GM20000 (cell line): ENCODE data around the gene PCYT1B.
A peak's percentile ranks its signal among the peaks of the same experiment; 100 is the strongest.

Experiments
- DNase-seq: peaks from one replicate; pipeline ENCODE4 v3.0.0; 2012; ENCODE audit warnings: low spot score
- TF ChIP-seq, protein P1 (sequence below): IDR thresholded peaks from 2 replicates; pipeline ENCODE4 v1.5.1; 2012; ENCODE audit warnings: mild to moderate bottlenecking, control low read depth; ENCODE audit errors: extremely low read depth, missing control alignments

PCYT1B gene

DNA sequence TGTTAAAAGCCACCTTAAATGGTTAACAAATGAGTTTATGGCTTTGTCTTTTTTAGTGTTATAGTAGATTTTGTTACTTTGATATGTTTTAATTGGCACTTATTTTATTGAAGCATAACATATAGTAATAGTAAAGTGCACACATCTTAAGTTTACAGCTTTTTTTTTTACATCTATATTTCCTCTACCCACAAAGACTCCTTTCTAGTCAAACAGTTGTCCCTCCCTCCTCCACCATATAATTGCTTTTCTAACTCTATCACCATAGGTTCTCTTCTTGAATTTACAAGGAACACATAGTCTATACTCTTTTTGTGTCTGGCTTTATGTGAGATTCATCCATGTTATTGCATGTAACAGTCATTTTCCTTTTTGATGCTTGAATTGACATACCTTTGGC is 110.6 kb downstream of the PCYT1B start:
- DNase-seq, result no peak
- TF ChIP-seq, protein P1, sequence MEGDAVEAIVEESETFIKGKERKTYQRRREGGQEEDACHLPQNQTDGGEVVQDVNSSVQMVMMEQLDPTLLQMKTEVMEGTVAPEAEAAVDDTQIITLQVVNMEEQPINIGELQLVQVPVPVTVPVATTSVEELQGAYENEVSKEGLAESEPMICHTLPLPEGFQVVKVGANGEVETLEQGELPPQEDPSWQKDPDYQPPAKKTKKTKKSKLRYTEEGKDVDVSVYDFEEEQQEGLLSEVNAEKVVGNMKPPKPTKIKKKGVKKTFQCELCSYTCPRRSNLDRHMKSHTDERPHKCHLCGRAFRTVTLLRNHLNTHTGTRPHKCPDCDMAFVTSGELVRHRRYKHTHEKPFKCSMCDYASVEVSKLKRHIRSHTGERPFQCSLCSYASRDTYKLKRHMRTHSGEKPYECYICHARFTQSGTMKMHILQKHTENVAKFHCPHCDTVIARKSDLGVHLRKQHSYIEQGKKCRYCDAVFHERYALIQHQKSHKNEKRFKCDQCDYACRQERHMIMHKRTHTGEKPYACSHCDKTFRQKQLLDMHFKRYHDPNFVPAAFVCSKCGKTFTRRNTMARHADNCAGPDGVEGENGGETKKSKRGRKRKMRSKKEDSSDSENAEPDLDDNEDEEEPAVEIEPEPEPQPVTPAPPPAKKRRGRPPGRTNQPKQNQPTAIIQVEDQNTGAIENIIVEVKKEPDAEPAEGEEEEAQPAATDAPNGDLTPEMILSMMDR, result no peak

DNA sequence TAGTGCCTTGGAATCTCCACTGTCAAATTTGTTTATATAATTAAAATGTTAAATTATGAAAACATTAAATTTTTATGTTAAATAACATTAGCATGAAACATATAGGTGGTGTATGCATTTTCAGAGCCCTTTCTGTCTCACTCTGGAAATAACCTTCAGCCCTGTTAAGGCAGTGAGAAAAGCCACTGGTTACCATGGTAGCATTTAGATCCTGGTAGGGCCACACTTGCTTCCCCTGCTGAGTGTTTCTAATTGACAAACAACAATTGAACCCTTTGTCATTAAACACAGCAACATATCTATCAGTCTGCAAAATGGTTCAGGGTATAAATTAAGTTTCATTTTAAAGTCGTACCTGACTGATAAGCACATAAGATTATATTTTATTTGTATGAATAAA is 118.5 kb downstream of the PCYT1B start:
- DNase-seq, result peak; percentile 2
- TF ChIP-seq, protein P1, result no peak

- no peak for DNase-seq
- TF ChIP-seq, protein P1, result no peak
Measured at GRCh38 chrX:24526616-24527015, 120.5 kb downstream of the PCYT1B start.

DNA sequence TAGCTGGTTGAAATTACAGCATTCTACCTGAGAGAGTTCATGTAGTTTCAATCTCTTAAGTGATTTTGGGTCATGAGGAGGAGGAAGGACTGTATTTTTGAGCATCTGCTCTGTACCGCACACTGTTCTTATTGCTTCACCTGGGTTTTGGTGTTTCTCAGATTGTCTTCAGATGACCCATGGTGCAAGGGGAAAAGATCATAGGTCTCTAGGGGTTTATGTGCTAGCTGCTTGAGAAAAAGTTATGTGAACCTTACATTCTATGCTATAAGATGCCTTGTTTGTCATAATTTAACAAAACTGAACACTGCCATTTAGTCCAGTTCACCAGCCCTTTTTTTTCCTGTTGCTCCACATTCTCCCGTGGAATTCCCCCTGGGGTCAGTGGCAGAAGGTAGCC is 121.7 kb downstream of the PCYT1B start:
- DNase-seq, result no peak
- TF ChIP-seq, protein P1, result no peak

- peak; percentile 3 for DNase-seq
- TF ChIP-seq, protein P1, result no peak
Measured at GRCh38 chrX:24520472-24520871, 126.7 kb downstream of the PCYT1B start.

DNA sequence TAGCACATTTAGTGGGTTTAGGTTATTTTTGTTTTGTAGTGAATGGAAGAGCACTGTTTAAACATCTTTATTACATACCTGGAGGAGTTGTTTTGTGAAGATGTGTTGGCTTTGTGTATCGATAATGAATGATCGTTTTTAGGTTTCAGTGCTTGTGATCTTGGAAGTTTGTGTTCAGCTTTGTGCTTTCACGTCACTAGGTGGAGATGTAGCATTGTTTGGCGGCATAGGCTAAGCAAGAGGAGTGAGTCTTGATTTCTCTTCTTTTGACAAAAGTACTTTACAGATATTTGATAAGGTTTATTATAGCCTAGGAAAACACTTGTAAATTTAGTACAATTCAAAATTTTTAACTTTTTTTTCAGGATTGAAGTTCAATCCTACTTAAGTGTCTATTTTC is 131.7 kb downstream of the PCYT1B start:
- no peak for DNase-seq
- TF ChIP-seq, protein P1, result no peak

DNA sequence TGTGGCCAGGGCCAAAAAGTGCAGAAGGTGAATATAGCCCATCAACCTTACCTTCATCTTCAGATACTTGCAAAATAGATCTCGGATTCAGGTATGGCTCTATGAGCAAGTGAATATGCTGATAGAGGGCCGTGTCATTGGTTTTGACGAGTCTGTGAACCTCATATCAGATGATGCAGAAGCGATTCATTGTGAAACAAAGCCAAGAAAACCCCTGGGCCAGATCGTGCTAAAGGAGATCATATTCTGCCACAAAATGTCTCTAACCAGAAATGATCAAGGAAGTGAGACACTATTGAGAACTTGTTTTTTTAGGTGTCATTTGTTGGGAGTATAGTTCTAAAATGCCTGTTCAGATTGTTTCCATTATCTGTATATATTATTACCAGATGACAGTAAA is 133.7 kb downstream of the PCYT1B start:
- peak; percentile 48 for DNase-seq

More for the DNA sequence above, 133.7 kb downstream of the PCYT1B start:
- TF ChIP-seq, protein P1, result no peak
